HG02571 (cell line): ENCODE measurements around the gene EDA.
"Not testable (repeated sequence)": the region's sequence is repeated elsewhere in the genome, so short reads cannot be mapped to it uniquely, and the experiment has no call there.

ENCODE experiments used
- ATAC-seq: cut with Tn5 transposase; IDR thresholded peaks from one replicate; pipeline ENCODE4 v1.9.1; 2021; ENCODE audit warnings: mild to moderate bottlenecking, moderate library complexity; ENCODE audit not compliant: unreplicated experiment

EDA gene

DNA sequence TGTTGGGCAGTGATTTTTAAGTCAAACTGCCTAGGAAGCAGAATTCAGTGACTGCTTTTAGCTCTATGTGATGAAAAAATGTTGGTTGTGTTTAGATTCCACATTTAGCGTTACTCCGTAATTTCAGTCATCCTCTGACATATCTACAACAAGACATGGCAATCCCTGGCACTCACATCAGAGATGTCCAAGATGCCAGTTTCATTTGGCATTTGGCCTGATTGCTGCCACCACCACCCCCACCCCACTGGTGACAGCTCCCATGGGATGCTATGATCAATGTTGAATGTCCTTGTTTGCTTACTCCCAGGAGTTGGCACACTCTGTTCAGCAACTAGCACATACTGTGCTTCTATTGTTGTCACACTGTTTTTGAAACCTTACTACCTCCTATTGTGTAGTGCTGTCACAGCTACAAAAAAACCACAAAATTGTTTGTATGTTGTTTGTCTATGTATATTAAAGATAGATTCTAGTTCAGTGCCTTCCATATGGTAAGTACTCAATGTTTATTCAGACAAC lies 332.4 kb downstream of the EDA start:
- no peak for ATAC-seq

DNA sequence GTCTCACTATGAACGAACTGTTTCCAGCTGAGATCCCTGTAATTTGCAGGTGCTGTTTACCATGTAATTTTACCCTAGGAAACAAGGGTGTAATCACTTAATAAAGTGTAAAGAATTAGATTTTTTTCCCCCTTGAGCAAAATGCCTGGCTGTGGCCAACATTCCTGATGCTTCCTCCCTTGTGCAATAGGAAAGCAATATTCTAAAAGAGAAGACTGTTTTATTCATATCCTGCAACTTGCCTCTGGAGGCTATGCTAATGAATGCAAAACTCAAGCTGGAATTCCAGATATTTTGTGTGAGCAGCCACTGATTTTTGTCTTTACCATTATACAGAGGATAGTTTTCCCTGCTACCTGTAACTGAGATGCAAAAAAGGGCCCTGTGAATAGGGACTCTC lies 335.8 kb downstream of the EDA start:
- ATAC-seq, result no peak

DNA sequence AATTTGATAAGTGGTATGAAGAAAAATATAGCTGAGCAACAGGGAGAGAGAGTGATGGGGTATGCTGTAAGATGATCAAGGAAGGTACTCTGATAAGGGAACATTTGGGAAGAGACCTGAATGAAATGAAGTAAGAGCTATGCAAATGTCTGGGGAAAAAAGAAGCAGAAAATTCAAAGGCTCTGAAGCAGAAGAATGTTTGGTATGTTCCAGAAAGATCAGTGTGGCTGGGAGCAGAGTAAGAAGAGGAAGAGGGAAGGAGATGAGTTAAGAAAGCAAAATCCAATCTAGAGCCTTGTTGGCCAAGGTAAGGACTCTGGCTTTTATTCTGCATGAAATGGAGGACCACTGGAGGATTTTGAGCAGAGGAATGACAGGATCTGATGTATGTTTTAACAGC lies 343.8 kb downstream of the EDA start:
- no peak for ATAC-seq

GRCh38 chrX:69961365-69962072 lies 345.6 kb downstream of the EDA start:
- ATAC-seq, result no peak

- no peak for ATAC-seq
Observed at GRCh38 chrX:69968950-69969349, 353.0 kb downstream of the EDA start.

DNA sequence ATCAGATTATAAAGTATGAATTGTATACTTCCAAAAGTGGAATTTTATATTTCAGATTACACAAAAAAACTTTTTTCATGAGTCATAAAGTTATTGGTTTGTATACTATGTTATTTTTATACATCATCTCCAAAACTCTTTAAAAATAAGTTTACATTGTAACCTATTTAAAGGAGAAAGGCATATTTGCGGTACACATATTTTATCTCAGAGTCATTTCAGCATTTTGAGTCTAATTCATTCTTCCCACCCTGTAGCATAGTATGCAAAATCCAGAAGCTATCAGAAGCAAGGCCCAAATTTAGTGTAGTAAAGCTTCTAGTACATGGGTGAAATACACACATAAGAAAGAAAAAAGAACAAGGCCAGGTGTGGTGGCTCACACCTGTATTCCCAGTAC lies 353.5 kb downstream of the EDA start:
- no peak for ATAC-seq

- ATAC-seq, result no peak
Observed at GRCh38 chrX:69987691-69988090, 371.8 kb downstream of the EDA start.

- ATAC-seq, result no peak
Observed at GRCh38 chrX:69988955-69989394, 373.1 kb downstream of the EDA start.

- ATAC-seq, result no peak
Observed at GRCh38 chrX:69991685-69992084, 375.8 kb downstream of the EDA start.

GRCh38 chrX:69993494-69993893 lies 377.6 kb downstream of the EDA start:
- no peak for ATAC-seq

DNA sequence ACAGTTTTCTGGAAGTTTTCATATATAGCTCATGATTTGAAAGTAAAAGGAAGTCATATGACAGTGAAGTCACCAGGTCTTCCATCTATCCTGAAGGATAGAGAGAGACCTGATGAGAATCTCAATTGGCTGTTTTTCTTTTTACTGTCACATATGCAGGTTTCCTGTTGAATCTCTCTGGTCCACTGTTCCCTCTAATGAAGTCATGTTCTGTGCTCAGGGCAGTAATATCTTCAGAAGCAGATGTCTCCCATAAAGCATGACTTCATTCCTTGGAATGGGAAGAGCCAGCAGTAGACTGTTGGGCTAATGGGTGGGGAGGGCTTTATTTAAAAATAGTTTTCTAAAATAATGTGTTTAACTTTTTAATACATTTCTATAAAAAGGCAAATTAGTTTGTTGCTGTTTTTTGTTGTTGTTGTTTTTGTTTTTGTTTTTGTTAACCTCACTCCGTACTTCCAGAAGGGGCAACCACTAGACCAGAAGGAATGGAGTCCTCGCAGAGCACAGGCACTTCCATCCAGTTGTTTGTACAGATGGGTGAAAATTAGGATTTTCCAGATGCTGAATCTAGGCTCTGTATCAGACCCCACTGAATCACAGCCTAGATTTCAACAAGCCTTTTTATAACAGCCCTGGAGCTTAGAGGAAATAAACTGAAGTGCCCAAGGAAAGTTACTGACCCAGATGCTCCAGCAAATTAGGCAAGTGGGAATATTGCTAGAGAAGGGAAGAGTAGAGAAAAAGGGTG lies 379.6 kb downstream of the EDA start:
- no peak for ATAC-seq

- ATAC-seq, result no peak
Observed at GRCh38 chrX:69996113-69996468, 380.2 kb downstream of the EDA start.

DNA sequence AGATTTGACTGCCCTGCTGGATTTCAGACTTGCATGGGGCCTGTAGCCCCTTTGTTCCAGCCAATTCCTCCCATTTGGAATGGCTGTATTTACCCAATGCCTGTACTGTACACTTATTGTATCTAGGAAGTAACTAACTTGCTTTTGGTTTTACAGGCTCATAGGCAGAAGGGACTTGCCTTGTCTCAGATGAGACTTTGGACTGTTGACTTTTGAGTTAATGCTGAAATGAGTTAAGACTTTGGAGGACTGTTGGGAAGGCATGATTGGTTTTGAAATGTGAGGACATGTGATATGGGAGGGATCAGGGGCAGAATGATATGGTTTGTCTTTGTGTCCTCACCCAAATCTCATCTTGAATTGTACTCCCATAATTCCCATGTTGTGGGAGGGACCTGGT lies 382.4 kb downstream of the EDA start:
- ATAC-seq, result not testable (repeated sequence)

- ATAC-seq, result no peak
Observed at GRCh38 chrX:70001269-70001668, 385.4 kb downstream of the EDA start.

DNA sequence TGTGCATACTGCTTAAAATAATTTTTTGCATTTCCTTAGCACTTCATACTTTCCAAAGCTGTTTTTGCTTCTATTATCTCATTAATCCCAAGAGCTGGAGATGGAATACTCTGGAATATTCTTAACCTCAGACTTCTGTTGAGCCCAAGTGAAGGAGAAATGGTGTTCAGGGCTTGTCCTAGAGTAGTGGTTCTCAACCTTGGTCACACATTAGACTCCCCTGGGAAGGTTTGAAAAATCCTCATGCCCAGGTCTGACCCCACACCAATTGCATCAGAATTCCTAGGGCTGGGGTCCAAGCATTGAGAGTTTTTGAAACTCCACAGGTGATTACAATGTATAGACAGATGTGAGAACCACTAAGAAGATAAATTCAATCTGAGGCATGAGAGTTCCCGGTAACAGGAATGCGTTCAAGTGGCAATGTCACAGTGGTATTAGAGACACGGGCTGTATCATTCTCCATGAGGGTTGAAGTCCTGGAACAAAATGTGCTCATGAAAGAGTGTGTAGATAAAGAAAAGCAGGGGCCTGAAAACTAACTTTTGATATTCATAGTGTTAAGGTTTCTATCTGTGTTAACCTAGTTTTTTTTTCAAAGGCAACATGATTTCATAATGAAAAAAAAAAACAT lies 385.9 kb downstream of the EDA start:
- no peak for ATAC-seq

DNA sequence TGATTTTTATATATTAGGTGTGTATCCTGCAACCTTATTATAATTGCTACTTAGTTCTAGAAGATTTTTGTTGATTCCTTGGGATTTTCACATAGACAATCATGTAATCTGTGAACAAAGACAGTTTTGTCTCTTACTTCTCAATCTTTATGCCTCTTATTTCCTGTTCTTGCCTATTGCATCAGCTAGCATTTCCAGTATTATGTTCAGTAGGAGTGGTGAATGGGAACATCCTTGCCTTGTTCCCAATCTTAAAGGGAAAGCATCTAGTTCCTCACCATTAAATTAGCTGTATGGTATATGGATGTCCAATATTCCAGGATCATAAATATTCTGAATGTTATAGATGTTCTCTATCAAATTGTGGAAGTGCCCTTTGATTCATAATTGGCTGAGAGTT lies 392.0 kb downstream of the EDA start:
- no peak for ATAC-seq

DNA sequence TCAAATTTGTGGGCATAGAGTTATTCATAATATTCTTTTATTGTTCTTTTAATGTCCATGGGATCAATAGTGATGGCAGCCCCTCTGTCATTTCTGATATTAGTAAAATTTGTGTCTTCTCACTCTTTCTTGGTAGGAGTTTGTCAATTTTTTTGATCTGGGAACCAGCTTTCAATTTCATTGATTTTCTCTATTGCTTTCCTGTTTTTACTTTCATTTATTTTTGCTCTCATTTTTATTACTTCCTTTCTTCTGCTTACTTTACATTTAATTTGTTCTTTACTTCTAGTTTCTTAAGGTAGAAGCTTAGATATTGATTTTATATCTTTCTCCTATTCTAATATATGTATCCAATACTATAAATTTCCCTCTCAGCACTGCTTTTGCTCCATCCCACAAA lies 393.1 kb downstream of the EDA start:
- ATAC-seq, result no peak

GRCh38 chrX:70009970-70010369 lies 394.1 kb downstream of the EDA start:
- ATAC-seq, result no peak

- ATAC-seq, result no peak
Observed at GRCh38 chrX:70012756-70013155, 396.8 kb downstream of the EDA start.

GRCh38 chrX:70013466-70014381 lies 397.8 kb downstream of the EDA start:
- no peak for ATAC-seq

DNA sequence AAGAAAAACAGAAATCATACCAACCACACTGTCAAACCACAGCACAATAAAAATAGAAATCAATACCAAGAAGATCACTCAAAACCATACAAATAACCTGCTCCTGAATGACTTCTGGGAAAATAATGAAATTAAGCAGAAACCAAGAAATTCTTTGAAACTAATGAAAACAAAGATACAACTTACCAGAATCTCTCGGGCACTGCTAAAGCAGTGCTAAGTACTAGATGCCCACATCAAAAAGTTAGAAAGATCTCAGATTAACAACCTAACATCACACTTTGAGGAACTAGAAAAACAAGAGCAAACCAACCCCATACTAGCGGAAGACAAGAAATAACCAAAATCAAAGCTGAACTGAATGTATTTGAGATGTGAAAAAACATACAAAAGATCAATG lies 400.6 kb downstream of the EDA start:
- no peak for ATAC-seq
